Hepatocyte (in vitro differentiated cells): Measurements from ENCODE around the gene TMEM250.

Experiments
- CTCF ChIP-seq: fragments of 200-600 bp; sonication (generic); IDR thresholded peaks from 2 replicates; pipeline ENCODE4 v1.5.1; 2016; ENCODE audit warnings: antibody characterized with exemption, mild to moderate bottlenecking; ENCODE audit not compliant: poor library complexity
- EZH2 ChIP-seq: fragments of 200-600 bp; sonication (generic); IDR thresholded peaks from 2 replicates; pipeline ENCODE4 v1.6.1; 2016; ENCODE audit warnings: antibody characterized with exemption, mild to moderate bottlenecking, borderline replicate concordance
- EZH2phosphoT487 ChIP-seq: fragments of 200-600 bp; sonication (generic); IDR thresholded peaks from one replicate; pipeline ENCODE4 v1.6.1; 2018; ENCODE audit warnings: antibody characterized with exemption, mild to moderate bottlenecking, low read depth, moderate library complexity; ENCODE audit not compliant: unreplicated experiment, severe bottlenecking

- TF ChIP-seq CTCF (no peak), EZH2 (no peak), EZH2phosphoT487 (no peak)
These were observed 14.8 kb downstream of the TMEM250 start for GRCh38 chr9:136103651-136104487.
